ENCODE results near the gene KLHL18. TPM values are rescaled to one million over a fixed set of nuclear protein-coding genes. Genes with fewer than 3 reads are reported as not detected.

The KLHL18 gene
- total and polyA plus RNA-seq, 2 of the 4 experiments (the other 2 are of a cell fraction) = 29.1 to 76.2 TPM

DNA sequence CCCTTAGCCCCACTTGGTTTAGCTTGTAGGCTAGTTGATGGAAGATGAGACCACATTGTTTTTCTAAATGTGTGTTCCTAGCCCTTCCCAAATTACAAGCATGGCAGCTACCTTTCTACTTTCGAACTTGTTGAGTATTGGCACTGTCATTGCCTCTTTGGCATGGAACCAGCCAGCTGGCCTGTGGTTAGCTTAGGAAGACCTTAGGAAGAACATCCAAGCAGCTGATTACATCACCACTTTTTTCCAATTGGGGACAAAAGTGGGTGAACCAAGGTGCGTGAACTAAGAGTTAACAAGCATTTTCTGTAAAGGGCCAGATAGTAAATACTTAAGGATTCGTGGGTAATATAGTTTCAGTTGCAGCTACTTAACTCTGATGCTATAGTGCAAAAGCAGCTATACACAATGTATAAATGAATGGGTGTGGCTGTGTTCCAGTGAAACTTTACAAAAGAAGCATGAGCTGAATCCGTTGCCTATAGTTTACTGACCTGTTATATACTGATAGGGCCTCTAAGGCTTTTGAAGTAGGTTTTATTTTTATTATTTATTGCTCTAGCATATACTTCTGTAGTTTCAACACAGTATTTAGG, 8.5 kb downstream of the KLHL18 start:
- no peak overlapping the region for H2AFZ ChIP-seq (replicated peaks; ENCODE audit: low read length, poor library complexity)
- H3K56ac ChIP-seq (ENCODE audit: extremely low read depth, insufficient read depth, low read length) = no peak overlapping the region
- H3K27ac ChIP-seq (ENCODE audit: insufficient read depth, low read length) = no peak overlapping the region
- H3K18ac ChIP-seq (ENCODE audit: low read depth, low read length) = no peak overlapping the region
- no CpG with 5 or more reads among the region's 4 CpGs for WGBS, 2 experiments (ENCODE audit: extremely low coverage in 2 of 2, insufficient read length in 1 of 2)
- dilution Hi-C loops (cut with HindIII; ENCODE audit: low sequenced_read_pairs, unreplicated experiment) (no loop called here), in situ Hi-C loops (cut with MboI; ENCODE audit: low sequenced_read_pairs) (no loop called here), intact Hi-C loops (cut with micrococcal nuclease) (no loop called here)
- no peak overlapping the region for H4K8ac ChIP-seq (ENCODE audit: low read depth in 2 of 2, low read length in 2 of 2)
- no peak overlapping the region for H3K14ac ChIP-seq (replicated peaks; ENCODE audit: low read depth, low read length)
- DNase-seq (no peak), ATAC-seq (ENCODE audit: low read depth) (no peak)
- no peak overlapping the region for H2BK20ac ChIP-seq (ENCODE audit: low read depth, low read length)
- peaks cover 1% of the 10 kb centered on the region; the same call in 1 of the 2 replicates for H3K4me1 ChIP-seq (ENCODE audit: control insufficient read depth, insufficient read depth, low read length)
- H3K9ac ChIP-seq (ENCODE audit: low read depth, low read length) = no peak overlapping the region
- peaks cover 15% of the 10 kb centered on the region for H4K20me1 ChIP-seq (ENCODE audit: insufficient read depth, low read length)
- no peaks in the 10 kb centered on the region for H3K9me3 ChIP-seq (ENCODE audit: control insufficient read depth, insufficient read depth, low read length)
- H2BK5ac ChIP-seq (ENCODE audit: low read depth, low read length, poor library complexity, severe bottlenecking) = no peak overlapping the region
- no peak overlapping the region for H2BK120ac ChIP-seq (ENCODE audit: low read depth, low read length)
- H3K9me1 ChIP-seq (ENCODE audit: insufficient read depth, low read length) = no peaks in the 10 kb centered on the region; the same call in 1 of the 2 replicates
- no peak overlapping the region for H2AK9ac ChIP-seq (replicated peaks; ENCODE audit: low read depth, low read length, poor library complexity)
- no peak overlapping the region for H4K5ac ChIP-seq (ENCODE audit: low read depth, low read length)
- no peak overlapping the region for H3K23ac ChIP-seq (ENCODE audit: low read depth, low read length)
- H2BK15ac ChIP-seq (ENCODE audit: low read depth, low read length) = no peak overlapping the region
- no peak overlapping the region for H3K4me3 ChIP-seq (ENCODE audit: insufficient read depth, low read depth, low read length)
- H3K79me1 ChIP-seq (ENCODE audit: low read depth in 1 of 2, low read length in 2 of 2) = peaks cover 49 to 83% of the 10 kb centered on the region in 2 experiments
- no peak overlapping the region for H4K91ac ChIP-seq (ENCODE audit: insufficient read depth, low read depth, low read length)
- no peak for TF ChIP-seq MAFK (IDR thresholded peaks at IDR 0.05; ENCODE audit: low read depth, low read length)
- TF ChIP-seq RFX5 (IDR thresholded peaks at IDR 0.05; ENCODE audit: low read depth, low read length) = no peak
- TF ChIP-seq CEBPB (IDR thresholded peaks at IDR 0.05; ENCODE audit: low read depth, low read length) = no peak
- no peak for TF ChIP-seq SMC3 (IDR thresholded peaks at IDR 0.05; ENCODE audit: low read depth, low read length)
- TF ChIP-seq RAD21 (IDR thresholded peaks at IDR 0.05; ENCODE audit: low read length) = no peak
- no peak for TF ChIP-seq POLR2A (IDR thresholded peaks at IDR 0.05; ENCODE audit: low read depth, low read length)
- TF ChIP-seq, protein P1, sequence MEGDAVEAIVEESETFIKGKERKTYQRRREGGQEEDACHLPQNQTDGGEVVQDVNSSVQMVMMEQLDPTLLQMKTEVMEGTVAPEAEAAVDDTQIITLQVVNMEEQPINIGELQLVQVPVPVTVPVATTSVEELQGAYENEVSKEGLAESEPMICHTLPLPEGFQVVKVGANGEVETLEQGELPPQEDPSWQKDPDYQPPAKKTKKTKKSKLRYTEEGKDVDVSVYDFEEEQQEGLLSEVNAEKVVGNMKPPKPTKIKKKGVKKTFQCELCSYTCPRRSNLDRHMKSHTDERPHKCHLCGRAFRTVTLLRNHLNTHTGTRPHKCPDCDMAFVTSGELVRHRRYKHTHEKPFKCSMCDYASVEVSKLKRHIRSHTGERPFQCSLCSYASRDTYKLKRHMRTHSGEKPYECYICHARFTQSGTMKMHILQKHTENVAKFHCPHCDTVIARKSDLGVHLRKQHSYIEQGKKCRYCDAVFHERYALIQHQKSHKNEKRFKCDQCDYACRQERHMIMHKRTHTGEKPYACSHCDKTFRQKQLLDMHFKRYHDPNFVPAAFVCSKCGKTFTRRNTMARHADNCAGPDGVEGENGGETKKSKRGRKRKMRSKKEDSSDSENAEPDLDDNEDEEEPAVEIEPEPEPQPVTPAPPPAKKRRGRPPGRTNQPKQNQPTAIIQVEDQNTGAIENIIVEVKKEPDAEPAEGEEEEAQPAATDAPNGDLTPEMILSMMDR (conservative IDR thresholded peaks at IDR 0.05; ENCODE audit: low read depth, low read length) = no peak
- TF ChIP-seq MAZ (IDR thresholded peaks at IDR 0.05; ENCODE audit: borderline replicate concordance, low read depth, low read length) = no peak
- TF ChIP-seq FOS (IDR thresholded peaks at IDR 0.05; ENCODE audit: low read depth, low read length) = no peak
- no peak for TF ChIP-seq ELK1 (IDR thresholded peaks at IDR 0.05; ENCODE audit: borderline replicate concordance, low read depth, low read length)
- no peak for TF ChIP-seq MXI1 (IDR thresholded peaks at IDR 0.05; ENCODE audit: borderline replicate concordance, low read depth, low read length)
- TF ChIP-seq CHD1 (IDR thresholded peaks at IDR 0.05; ENCODE audit: low read depth, low read length) = no peak
- TF ChIP-seq USF2 (IDR thresholded peaks at IDR 0.05; ENCODE audit: low read depth, low read length) = no peak
- no peak for TF ChIP-seq BHLHE40 (IDR thresholded peaks at IDR 0.05; ENCODE audit: low read depth, low read length)
- TF ChIP-seq NFE2L2 (IDR thresholded peaks at IDR 0.05; ENCODE audit: low read depth, low read length) = no peak
- CTCF ChIA-PET = no interaction called here
- no TSS peak for BruUV-seq (replicated peaks)
- peaks cover 9% of the 10 kb centered on the region for H3K36me3 ChIP-seq (ENCODE audit: control insufficient read depth, insufficient read depth, low read length)
- H3K27me3 ChIP-seq (ENCODE audit: control insufficient read depth, insufficient read depth, low read length) = no peaks in the 10 kb centered on the region
- no peak overlapping the region for H2AK5ac ChIP-seq (ENCODE audit: low read depth, low read length)
- H3K4ac ChIP-seq (ENCODE audit: low read depth, low read length) = no peak overlapping the region
- no peak overlapping the region for H3K4me2 ChIP-seq (ENCODE audit: low read depth, low read length)
- POLR2A ChIA-PET (ENCODE audit: unreplicated experiment) = no interaction called here

All from IMR-90 (cell line).